Measurements from ENCODE around the gene EPHA8. TPM values are rescaled to one million over a fixed set of nuclear protein-coding genes. Genes with fewer than 3 reads are reported as not detected.

EPHA8 gene
- total RNA-seq, 1 experiment from 2014 or later: not detected

GRCh38 chr1:22615886-22616285 lies 52.6 kb downstream of the EPHA8 start:
- TF ChIP-seq CTCF (conservative IDR thresholded peaks at IDR 0.05) (no peak), EZH2 (IDR thresholded peaks at IDR 0.05; ENCODE audit: low read depth) (no peak)

GRCh38 chr1:22616571-22616970 lies 53.3 kb downstream of the EPHA8 start:
- Histone ChIP-seq H3K4me3 (no peak overlapping the region), H3K9me2 (ENCODE audit: insufficient read depth) (no peaks in the 10 kb centered on the region), H3K4me2 (no peak overlapping the region), H3K27ac (no peak overlapping the region), H3F3A (ENCODE audit: insufficient read depth, low read depth) (no peaks in the 10 kb centered on the region), H3K79me2 (ENCODE audit: low read depth) (no peaks in the 10 kb centered on the region), H3K27me3 (ENCODE audit: insufficient read depth, low read depth) (peaks cover 84% of the 10 kb centered on the region), H2AFZ (no peak overlapping the region), H3K9me3 (ENCODE audit: insufficient read depth, low read depth) (no peaks in the 10 kb centered on the region), H3K36me3 (ENCODE audit: low read depth) (no peaks in the 10 kb centered on the region), H3K4me1 (replicated peaks; ENCODE audit: insufficient read depth) (no peaks in the 10 kb centered on the region), H4K20me1 (ENCODE audit: insufficient read depth) (no peaks in the 10 kb centered on the region)
- DNase-seq: no peak
- BruUV-seq (replicated peaks): no TSS peak
- ChIA-PET CTCF (no interaction called here), POLR2A (ENCODE audit: unreplicated experiment) (no interaction called here)
- TF ChIP-seq CTCF (conservative IDR thresholded peaks at IDR 0.05) (no peak), EZH2 (IDR thresholded peaks at IDR 0.05; ENCODE audit: low read depth) (no peak)
- intact Hi-C loops (cut with micrococcal nuclease; ENCODE audit: unreplicated experiment): no loop called here

More at GRCh38 chr1:22615886-22616285, 52.6 kb downstream of the EPHA8 start:
- intact Hi-C loops (cut with micrococcal nuclease; ENCODE audit: unreplicated experiment): no loop called here
- H3K36me3 ChIP-seq (ENCODE audit: low read depth): no peaks in the 10 kb centered on the region
- no peaks in the 10 kb centered on the region for H3K4me1 ChIP-seq (replicated peaks; ENCODE audit: insufficient read depth)
- H3K79me2 ChIP-seq (ENCODE audit: low read depth): no peaks in the 10 kb centered on the region
- POLR2A ChIA-PET (ENCODE audit: unreplicated experiment): no interaction called here
- H3K4me2 ChIP-seq: no peak overlapping the region
- H4K20me1 ChIP-seq (ENCODE audit: insufficient read depth): no peaks in the 10 kb centered on the region
- H3K4me3 ChIP-seq: no peak overlapping the region
- H3F3A ChIP-seq (ENCODE audit: insufficient read depth, low read depth): no peaks in the 10 kb centered on the region
- peaks cover 83% of the 10 kb centered on the region for H3K27me3 ChIP-seq (ENCODE audit: insufficient read depth, low read depth)
- BruUV-seq (replicated peaks): no TSS peak
- DNase-seq: no peak
- no peak overlapping the region for H3K27ac ChIP-seq
- CTCF ChIA-PET: no interaction called here
- no peaks in the 10 kb centered on the region for H3K9me3 ChIP-seq (ENCODE audit: insufficient read depth, low read depth)
- H2AFZ ChIP-seq: no peak overlapping the region
- no peaks in the 10 kb centered on the region for H3K9me2 ChIP-seq (ENCODE audit: insufficient read depth)

DNA sequence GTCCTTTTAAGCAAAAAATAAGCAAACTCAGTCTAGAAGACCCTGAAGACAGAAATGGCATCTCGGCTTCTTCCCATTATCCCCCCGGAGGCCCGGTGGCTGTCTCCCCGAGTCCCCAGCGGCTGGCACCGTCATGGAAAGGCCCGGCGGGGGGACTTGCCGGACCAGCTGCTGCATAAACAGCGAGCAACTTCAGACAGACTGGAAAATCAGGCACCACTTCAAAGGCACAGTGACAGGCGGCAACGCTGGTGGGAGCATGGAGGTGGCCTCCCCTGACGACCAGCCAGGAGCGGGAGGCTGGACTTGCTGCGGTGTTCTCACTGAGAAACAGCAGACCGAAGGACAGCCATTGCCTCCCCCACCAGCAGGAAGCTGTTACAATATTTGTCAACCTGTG lies 54.8 kb downstream of the EPHA8 start:
- Histone ChIP-seq H3K36me3 (ENCODE audit: low read depth) (no peaks in the 10 kb centered on the region), H4K20me1 (ENCODE audit: insufficient read depth) (no peaks in the 10 kb centered on the region), H3K4me3 (no peak overlapping the region), H3K4me1 (replicated peaks; ENCODE audit: insufficient read depth) (no peaks in the 10 kb centered on the region), H2AFZ (no peak overlapping the region), H3K9me2 (ENCODE audit: insufficient read depth) (no peaks in the 10 kb centered on the region), H3K27me3 (ENCODE audit: insufficient read depth, low read depth) (peaks cover 93% of the 10 kb centered on the region), H3F3A (ENCODE audit: insufficient read depth, low read depth) (no peaks in the 10 kb centered on the region), H3K4me2 (no peak overlapping the region), H3K27ac (no peak overlapping the region), H3K9me3 (ENCODE audit: insufficient read depth, low read depth) (no peaks in the 10 kb centered on the region), H3K79me2 (ENCODE audit: low read depth) (no peaks in the 10 kb centered on the region)
- no peak for TF ChIP-seq EZH2 (IDR thresholded peaks at IDR 0.05; ENCODE audit: low read depth)
- no peak for TF ChIP-seq CTCF (conservative IDR thresholded peaks at IDR 0.05)
- DNase-seq: no peak
- CTCF ChIA-PET: no interaction called here
- intact Hi-C loops (cut with micrococcal nuclease; ENCODE audit: unreplicated experiment): no loop called here
- POLR2A ChIA-PET (ENCODE audit: unreplicated experiment): no interaction called here
- no TSS peak for BruUV-seq (replicated peaks)
